SKM-1 treated with dmso at 0.1 percent for 144 hours (cell line): ENCODE data around the gene FRMD6.
"Not testable (repeated sequence)": the region's sequence is repeated elsewhere in the genome, so short reads cannot be mapped to it uniquely, and the experiment has no call there.

Experiments used
- DNase-seq: peaks from one replicate; lab custom pipeline; 2025; ENCODE audit not compliant: unreplicated experiment; lab: John Stamatoyannopoulos, UW

FRMD6 gene

DNA sequence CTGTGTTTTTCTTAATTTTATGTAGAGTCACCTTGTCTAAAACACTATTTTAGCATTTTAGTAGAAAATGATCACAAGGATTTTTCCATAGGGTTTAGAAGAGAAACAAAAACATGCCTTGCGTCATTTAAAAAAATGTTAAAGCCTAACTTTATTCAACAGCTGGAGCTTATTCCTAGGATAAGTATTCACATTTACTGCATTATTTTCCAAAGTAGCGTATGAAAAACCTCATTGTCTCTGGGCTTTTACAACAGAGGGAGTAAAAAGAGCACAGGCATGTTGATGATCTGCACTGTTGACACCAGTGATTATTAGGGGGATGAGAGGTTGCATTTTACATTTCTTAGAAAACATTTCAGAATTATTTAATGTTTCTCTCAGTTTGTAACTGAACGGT, 66.1 kb downstream of the FRMD6 start:
- DNase-seq, result no peak

DNA sequence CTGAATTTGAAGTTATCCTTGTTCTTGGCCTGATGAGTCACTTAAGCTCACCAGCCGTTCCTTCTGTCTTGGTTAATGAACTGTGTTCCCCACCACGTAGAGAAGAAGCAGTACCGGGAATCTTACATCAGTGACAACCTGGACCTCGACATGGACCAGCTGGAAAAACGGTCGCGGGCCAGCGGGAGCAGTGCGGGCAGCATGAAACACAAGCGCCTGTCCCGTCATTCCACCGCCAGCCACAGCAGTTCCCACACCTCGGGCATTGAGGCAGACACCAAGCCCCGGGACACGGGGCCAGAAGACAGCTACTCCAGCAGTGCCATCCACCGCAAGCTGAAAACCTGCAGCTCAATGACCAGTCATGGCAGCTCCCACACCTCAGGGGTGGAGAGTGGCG, 68.2 kb downstream of the FRMD6 start:
- DNase-seq, result no peak

DNA sequence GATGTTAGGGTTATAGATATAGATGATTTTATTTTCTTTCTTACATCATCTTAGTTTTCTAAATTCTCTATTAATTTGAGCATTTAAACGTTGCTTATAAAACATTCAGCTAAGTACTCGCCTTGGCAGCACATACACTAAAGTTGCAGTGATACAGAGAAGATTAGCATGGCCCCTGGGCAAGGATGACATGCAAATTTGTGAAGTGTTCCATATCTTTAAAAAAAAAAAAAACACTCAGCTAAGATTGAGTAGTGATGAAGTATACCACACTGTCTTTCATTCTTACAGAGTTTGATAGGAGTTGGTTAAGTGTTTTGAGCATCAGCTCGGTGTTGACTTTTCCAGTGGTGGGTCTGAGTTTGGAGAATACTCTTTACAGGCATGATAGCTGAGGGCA, 72.3 kb downstream of the FRMD6 start:
- no peak for DNase-seq

DNA sequence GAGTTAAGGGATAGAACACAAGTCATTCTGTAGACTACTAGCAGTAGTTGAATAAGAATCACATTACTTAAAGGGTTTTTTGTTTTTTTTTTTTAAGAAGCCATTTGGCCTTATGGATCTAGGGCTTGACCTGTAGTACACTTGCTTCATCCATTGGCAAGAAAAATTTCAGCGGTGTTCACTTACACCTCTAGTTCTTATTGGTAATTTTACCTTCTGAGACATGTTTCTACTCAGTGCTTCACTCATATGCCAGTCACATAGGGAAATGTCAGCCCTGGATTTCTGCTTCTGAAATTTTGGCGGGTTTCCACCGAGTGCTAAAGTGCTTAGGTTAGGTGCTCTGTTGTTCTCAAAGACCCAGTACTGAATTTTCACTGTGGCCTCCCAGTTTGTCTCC, 72.9 kb downstream of the FRMD6 start:
- no peak for DNase-seq

DNA sequence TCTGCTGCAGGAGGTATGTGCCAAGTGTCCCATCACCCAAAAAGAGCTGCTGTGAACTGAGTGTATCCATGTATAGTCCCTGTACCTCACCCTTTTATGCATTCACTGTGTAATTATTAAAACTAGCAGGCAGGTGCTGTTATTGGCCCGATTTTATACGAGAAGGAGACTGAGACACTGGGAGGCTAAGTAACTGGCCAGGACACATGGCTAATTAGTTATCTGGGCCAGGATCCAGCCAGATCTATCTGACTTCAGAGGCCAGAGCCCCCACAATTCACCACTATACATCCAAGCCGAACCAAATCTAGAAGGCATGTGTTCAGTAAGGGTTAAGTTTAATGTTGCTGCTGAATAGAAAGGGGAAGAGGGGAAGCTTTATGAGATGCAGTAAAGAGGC, 73.4 kb downstream of the FRMD6 start:
- DNase-seq, result no peak

DNA sequence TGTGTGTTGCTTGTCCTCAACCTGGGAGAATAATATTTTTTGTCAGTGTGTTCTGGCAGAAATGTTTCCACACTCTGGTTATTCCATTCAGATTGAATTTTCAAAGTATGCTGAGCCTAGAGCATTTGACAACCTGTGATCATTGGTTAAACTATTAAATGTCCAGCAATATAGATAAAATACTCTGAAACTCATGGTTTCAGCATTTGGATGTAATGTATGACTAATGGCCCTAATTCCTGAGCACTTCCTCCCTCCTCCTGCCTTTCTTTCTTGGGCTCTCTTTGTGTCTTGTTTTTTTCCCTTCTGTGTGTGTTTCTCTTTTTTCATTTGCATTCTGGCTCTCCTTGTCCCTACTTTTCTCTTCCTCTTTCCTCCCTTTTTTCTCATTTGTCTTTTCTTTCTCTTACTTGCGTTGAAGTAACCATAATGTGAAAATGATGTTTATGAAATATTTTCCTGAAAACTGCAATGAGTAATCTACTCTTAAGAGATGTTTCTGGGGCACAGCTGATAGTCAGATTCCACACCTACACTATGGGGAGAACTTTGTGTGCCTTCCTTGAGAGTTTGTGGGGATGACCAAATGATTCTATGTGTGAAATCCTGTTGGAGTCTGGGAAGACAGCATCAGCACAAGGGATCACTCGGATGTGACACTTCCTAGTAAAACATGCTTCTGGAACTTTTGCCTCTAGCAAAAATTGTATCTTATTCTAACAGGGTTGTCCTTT, 74.6 kb downstream of the FRMD6 start:
- DNase-seq, result no peak

DNA sequence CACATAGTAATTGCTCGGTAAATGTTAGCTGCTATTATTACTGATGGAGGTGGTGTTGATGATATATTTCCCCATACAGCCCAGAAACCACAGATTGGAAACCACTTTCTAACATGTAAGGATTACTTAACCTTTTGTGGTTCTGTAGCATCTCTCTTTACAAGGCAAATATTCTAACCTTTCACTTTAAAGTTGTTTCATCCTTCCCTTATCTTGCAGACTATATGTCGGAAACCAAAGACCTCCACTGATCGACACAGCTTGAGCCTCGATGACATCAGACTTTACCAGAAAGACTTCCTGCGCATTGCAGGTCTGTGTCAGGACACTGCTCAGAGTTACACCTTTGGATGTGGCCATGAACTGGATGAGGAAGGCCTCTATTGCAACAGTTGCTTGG, 75.8 kb downstream of the FRMD6 start:
- no peak for DNase-seq

DNA sequence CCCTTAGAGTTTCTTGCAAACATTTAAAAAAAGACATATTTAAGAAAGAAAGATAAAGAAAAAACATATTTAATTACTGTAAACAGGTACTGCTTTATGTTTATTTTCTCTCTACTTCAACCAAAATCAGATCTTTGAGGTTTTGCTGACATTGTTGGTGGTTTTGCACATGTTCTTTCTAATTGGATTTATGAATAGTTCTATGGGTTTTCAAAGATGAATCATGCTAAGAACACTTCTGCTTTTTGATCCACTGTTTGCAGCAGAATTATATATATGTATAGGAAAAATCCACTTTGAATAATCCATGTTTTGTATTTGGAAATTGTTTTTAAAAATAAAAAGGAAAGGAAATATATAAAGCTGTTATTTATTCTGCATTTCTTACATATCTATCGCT, 78.4 kb downstream of the FRMD6 start:
- no peak for DNase-seq

DNA sequence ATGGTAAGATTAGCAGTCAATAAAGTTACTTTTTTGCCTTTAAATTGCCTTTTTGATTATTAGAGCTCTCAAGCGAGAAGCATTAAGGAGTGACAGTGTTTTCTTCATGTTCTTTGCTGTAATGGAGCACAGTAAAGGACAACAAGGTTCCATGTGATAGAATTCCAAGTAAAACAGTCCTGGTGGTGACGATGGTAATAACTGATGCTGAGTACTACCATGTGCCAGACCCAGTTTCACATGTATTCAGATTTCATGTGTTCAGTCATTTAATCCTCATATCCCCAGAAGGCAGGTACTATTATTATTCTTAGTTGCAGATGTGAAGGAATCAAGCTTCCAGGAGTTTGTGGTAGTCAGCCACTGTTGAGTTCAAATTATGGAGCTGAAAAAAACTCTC, 79.0 kb downstream of the FRMD6 start:
- DNase-seq, result no peak

DNA sequence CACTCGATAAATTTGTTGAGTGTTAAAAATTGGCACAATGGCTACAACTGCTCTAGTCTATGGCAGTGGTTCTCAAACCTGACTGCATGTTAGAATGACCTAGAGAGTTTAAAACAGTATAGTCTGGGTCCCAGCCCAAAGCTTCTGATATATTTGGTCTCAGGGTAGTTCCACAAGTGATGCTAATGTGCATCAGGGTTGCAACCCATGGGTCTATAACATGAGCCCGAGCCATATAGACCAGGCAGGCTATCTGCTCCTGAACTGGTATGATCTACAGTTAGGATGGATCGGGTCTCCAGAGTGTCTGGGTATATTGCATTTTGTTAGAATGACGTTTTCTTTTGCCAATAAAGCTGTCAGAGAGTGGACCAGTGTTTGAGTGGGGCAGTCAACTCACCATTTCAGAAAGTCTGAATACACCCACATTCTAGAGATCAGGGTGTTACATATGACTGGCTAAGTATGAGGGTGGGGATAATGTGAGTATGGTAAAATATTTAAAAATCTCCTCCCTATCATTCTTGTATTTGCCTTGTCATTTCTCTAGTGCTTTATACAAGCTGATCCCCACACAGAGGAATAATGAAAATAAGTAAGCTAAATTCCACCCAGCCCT, 80.9 kb downstream of the FRMD6 start:
- DNase-seq, result no peak

DNA sequence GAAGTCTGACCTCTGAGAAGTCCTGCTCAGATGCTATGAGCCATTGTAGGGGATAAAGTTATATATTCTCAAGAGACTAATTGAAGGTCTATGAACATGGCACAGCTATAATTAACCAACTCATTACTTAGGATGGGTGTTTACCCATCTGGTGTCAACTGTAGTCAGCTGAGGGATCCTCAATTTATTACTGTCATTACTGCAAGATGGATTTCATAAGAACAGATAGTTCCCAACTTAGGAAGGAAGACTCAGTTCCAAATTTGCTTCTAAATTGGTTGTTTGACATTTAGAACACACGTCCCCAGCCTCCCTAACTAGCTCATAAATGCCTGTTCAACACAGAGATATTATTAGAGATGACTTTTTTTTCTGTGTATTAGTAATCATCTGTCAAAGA, 81.4 kb downstream of the FRMD6 start:
- no peak for DNase-seq

DNA sequence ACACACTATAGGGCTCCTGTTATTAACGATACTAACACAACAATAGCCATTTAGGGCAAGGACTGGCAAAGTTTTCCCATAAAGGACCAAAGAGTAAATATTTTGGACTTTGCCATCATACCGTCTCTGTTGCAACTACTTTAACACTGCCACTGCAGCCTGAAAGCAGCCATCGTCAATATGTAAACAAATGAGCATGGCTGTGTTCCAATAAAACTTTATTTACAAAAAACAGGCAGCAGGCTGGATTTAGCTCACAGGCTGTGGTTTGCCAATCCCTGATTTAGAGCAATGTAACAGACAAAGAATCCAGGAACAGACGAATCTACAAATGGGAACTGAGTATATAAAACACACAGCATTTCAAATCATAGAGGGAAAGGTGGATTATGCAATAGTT, 84.1 kb downstream of the FRMD6 start:
- DNase-seq, result no peak

DNA sequence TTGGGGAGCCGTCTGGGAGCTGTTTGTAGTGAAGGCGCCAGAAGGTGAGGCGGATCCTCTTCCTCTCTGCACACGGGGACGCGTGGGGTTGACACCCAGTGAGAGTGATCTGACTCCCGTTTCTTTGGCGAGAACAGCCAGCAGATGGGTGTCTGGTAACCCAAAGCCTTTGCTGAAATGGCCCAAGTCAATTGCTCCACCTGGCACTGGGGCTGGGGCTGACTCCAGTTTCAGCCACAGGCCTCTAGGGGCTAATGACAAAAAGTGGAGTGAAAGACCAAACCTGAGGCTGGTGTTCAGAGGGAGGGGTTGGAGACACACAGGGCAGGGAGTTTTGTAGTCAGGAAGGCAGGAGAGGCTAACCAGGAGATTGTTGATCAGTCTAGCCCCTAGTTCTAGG, 87.0 kb downstream of the FRMD6 start:
- no peak for DNase-seq

DNA sequence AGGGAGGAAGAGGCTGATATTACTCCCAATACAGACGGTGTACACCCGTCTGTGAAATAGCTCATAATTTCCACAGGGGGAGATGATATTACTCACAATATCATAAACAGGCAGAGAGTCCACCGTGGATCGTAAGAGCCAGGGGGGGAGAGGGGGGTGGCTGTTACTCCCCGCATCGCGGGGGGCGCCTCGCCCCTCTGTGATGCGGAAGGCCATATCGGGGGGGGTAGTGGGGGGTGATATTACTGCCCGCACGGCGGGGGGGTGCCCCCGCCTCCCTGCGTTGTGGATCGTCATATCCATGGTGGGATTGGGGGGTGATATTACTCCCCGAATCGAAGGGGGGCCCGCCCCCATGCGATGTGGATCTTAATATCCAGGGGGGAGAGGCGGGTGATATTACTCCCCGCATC, 91.9 kb downstream of the FRMD6 start:
- DNase-seq, result no peak

DNA sequence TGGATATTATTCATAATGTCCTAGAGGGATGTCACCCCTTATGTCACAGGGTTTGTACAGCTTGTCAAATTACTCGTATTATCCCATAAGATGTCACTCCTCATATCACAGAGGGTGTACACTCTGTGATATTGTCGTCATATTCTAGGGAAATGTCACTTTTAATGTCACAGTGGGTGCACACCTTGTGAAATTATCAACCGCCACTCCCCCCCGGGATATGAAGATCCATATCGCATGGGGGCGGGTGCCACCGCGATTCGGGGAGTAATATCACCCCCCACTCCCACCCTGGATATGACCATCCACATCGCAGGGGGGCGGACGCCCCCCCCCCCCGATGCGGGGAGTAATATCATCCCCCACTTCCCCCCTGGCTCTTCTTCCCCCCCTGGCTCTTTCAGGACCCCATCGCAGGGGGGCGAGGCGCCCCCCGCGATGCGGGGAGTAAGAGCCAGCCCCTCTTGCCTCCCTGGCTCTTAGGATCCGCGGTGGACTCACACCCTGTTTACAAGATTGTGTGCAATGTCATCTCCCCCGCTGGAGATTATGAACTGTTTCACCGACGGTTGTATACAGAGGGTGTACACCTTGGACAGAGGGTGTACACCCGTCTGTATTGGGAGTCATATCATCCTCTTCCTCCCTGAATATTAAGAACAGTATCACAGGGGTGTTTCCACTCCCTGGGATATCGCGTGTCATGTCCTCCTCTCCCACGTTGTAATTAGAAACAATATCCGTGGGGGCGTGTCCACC, 92.8 kb downstream of the FRMD6 start:
- no peak for DNase-seq

DNA sequence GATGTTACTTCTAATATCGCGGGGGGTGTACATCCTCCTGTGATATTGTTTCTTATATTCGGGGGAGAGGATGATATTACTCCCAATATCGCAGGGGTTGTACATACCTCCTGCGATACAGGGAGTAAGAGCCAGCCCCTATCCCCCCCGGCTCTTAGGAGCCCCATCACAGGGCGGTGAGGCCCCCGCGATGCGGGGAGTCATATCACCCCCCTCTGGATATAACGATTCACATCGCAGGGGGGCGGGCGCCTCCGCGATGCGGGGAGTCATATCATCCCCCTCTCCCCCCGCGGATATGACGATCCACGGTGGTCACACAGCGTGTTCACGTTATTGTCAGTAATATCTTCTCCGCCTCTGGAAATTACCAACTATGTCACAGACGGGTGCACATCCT, 95.1 kb downstream of the FRMD6 start:
- DNase-seq, result not testable (repeated sequence)

DNA sequence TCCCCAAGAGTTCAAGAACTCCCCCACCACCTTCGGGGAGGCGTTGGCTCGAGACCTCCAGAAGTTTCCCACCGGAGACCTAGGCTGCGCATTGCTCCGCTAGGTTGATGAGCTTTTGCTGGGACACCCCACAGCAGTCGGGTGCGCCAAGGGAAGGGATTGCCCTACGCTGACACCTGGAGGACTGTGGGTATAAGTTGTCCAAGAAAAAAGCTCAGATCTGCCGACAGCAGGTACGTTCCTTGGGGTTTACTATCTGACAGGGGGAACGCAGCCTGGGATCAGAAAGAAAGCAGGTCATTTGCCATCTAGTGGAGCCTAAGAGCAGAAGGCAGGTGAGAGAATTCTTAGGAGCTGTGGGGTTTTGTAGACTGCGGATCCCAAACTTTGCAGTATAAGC, 98.8 kb downstream of the FRMD6 start:
- no peak for DNase-seq

DNA sequence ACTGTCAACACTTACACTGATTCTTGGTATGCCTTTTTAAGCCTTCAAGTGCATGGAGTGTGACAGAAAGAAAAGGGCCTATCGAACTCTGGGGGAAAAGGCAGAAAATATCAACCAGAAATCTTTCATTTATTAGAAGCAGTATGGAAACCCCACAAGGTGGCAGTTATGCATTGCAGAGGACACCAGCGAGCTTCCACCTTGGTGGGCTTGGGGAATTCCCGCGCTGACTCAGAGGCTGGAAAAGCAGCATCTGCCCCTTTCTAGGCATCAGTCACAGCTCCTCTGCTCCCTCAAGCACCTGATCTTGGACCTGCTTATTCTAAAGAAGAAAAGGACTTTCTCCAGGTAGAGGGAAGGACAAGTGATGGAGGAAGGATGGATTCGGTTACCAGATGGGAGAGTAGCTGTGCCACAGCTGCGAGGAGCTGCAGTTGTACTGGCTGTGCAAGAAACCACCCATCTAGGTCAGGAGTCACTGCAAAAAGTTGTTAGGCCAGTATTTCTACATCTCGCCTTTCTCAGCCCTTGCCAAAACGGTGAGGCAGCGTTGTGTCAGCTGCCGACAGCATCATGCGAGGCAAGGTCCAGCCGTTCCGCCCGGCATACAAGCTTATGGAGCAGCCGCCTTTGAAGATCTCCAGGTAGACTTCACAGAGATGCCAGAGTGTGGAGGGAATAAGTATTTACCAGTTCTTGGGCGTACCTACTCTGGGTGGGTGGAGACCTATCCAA, 100.1 kb downstream of the FRMD6 start:
- DNase-seq, result not testable (repeated sequence)

DNA sequence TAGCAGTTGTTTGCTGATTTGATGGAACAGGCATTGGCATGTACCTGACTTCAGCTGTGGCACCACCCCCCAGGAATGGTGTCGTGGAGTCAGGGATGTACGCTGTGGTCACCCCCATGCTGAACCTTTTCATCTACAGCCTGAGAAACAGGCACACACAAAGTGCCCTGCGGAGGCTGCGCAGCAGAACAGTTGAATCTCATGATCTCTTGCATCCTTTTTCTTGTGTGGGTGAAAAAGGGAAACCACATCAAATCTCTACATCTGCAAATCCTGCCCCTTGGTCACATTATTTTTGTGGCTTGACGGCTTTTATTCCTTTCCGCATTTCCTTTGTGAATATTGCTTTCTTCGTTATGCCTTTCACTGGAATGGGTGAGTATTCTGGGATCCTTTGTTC, 106.0 kb downstream of the FRMD6 start:
- DNase-seq, result not testable (repeated sequence)

DNA sequence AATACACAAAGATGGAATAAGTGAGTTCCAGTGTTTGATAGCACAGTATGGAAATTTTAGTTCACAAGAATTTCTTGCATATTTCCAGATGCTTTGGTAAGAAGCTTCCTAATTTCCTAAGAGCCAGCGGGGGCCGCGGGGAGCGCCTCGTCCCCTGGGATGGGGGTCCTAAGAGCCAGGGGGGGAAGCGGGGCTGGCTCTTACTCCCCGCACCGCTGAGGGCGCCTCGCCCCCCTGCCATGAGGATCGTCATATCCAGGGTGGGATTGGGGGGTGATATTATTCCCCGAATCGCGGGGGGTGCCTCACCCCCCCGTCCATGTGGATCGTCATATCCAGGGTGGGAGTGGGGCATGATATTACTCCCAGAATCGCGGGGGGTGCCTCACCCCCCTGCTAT, 108.2 kb downstream of the FRMD6 start:
- no peak for DNase-seq

DNA sequence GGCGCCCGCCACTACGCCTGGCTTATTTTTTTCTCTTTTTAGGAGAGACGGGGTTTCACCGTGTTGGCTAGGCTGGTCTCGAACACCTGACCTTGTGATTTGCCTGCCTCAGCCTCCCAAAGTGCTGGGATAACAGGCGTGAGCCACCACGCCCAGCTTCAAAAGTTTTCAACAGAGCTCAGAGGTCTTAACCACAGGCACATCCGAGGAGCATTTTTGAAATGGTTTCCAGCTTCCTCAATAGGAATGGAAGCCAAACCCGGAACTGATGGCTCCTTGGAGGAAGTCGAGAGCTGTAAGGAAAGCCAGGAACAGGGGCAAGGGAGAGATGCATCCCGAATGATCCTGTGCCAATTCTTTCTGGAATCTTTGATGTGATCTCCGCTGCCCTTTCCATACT, 114.0 kb downstream of the FRMD6 start:
- DNase-seq, result not testable (repeated sequence)

DNA sequence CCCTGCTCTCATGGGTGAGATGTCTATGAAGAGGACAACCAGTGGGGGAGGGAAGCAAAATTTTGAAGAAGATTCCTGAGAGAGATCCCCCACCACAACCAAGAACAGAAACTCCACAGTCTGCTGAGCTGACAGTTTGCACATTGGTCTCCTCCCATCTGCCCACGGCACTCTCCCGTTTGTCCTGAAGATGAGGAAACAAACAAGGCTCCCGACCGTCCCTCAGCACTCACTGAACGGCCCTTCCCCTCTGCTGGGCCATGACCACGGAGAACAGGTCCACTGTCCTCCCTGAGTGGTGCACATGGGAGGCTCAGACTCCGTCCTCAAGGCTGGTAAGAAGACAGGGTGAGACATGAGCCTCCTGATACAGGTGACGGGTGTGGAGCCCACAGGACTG, 114.9 kb downstream of the FRMD6 start:
- not testable (repeated sequence) for DNase-seq
